HEK293 (cell line): ENCODE data around the gene LRRC30.

Experiments used
- CTCF ChIA-PET: fragments of 350-600 bp; formaldehyde crosslinking; extraction: SDS; loops from one replicate; lab custom pipeline; 2021; ENCODE audit warnings: antibody characterized with exemption; lab: Yijun Ruan, JAX
- POLR2A ChIA-PET: fragments of 300-600 bp; formaldehyde crosslinking; extraction: SDS; loops from one replicate; lab custom pipeline; 2020; ENCODE audit warnings: antibody characterized with exemption, inconsistent platforms; lab: Yijun Ruan, JAX
- H3K27ac ChIP-seq: fragments of 200-500 bp; sonication (Bioruptor generic); 2 replicates; pipeline ENCODE4 v1.5.1; 2014; ENCODE audit warnings: low read depth, low read length, control low read depth, inconsistent platforms; ENCODE audit errors: extremely low read depth
- H3K36me3 ChIP-seq, 2 experiments: fragments of 200-500 bp in 1 of 2; sonication (Bioruptor generic) in 1 of 2; 1 replicate in 1 of 2; 2 replicates in 1 of 2; pipeline ENCODE4 v1.5.1; 2014 to 2017; ENCODE audit warnings: inconsistent platforms in 2 of 2, low read length in 2 of 2; ENCODE audit not compliant: control insufficient read depth in 2 of 2, insufficient read depth in 1 of 2
- H3K4me1 ChIP-seq: fragments of 200-500 bp; sonication (Bioruptor generic); 2 replicates; pipeline ENCODE4 v1.5.1; 2014; ENCODE audit warnings: mild to moderate bottlenecking, low read length, inconsistent platforms; ENCODE audit not compliant: control insufficient read depth, insufficient read depth
- H3K4me3 ChIP-seq: 2 replicates; pipeline ENCODE4 v1.5.1; 2011; ENCODE audit warnings: low read depth, mild to moderate bottlenecking, control low read depth, low read length, moderate library complexity
- H3K9me3 ChIP-seq: fragments of 200-500 bp; sonication (Bioruptor generic); 2 replicates; pipeline ENCODE4 v1.5.1; 2014; ENCODE audit warnings: low read depth, low read length, inconsistent platforms; ENCODE audit not compliant: control insufficient read depth, insufficient read depth
- AEBP2 ChIP-seq: fragments of 450-650 bp; formaldehyde crosslinking; IDR thresholded peaks from 2 replicates; pipeline ENCODE4 v1.5.1; 2016; ENCODE audit warnings: missing biosample characterization, missing genetic modification characterization, borderline replicate concordance
- BCL11A ChIP-seq: fragments of 450-650 bp; formaldehyde crosslinking; IDR thresholded peaks from 2 replicates; pipeline ENCODE4 v1.5.1; 2016; ENCODE audit warnings: low read depth, missing biosample characterization, missing genetic modification characterization
- BCL11B ChIP-seq: fragments of 450-650 bp; formaldehyde crosslinking; IDR thresholded peaks from 2 replicates; pipeline ENCODE4 v1.5.1; 2016; ENCODE audit warnings: low read depth, missing biosample characterization, missing genetic modification characterization
- FEZF1 ChIP-seq: fragments of 450-650 bp; formaldehyde crosslinking; IDR thresholded peaks from 2 replicates; pipeline ENCODE4 v1.5.1; 2016; ENCODE audit warnings: missing biosample characterization, missing genetic modification characterization
- MYNN ChIP-seq: fragments of 450-650 bp; formaldehyde crosslinking; IDR thresholded peaks from 2 replicates; pipeline ENCODE4 v1.5.1; 2016; ENCODE audit warnings: missing biosample characterization, missing genetic modification characterization, borderline replicate concordance
- SCRT1 ChIP-seq: fragments of 450-650 bp; formaldehyde crosslinking; IDR thresholded peaks from 2 replicates; pipeline ENCODE4 v1.5.1; 2016; ENCODE audit warnings: missing biosample characterization, missing genetic modification characterization, borderline replicate concordance
- YY1 ChIP-seq: fragments of 450-650 bp; formaldehyde crosslinking; IDR thresholded peaks from 2 replicates; pipeline ENCODE4 v1.5.1; 2018; ENCODE audit warnings: missing biosample characterization, missing genetic modification characterization
- ZBTB44 ChIP-seq: fragments of 450-650 bp; IDR thresholded peaks from 2 replicates; pipeline ENCODE4 v1.5.1; 2018; ENCODE audit warnings: missing biosample characterization, mild to moderate bottlenecking, missing genetic modification characterization
- ZBTB49 ChIP-seq: fragments of 450-650 bp; formaldehyde crosslinking; IDR thresholded peaks from 2 replicates; pipeline ENCODE4 v1.5.1; 2016; ENCODE audit warnings: missing biosample characterization, missing genetic modification characterization, low read depth
- ZNF114 ChIP-seq: fragments of 450-650 bp; formaldehyde crosslinking; IDR thresholded peaks from 2 replicates; pipeline ENCODE4 v1.5.0; 2017; ENCODE audit warnings: missing biosample characterization, missing genetic modification characterization
- ZNF157 ChIP-seq: fragments of 450-650 bp; formaldehyde crosslinking; IDR thresholded peaks from 2 replicates; pipeline ENCODE4 v1.5.1; 2016; ENCODE audit warnings: missing biosample characterization, missing genetic modification characterization
- ZNF211 ChIP-seq: fragments of 450-650 bp; formaldehyde crosslinking; IDR thresholded peaks from 2 replicates; pipeline ENCODE4 v1.5.1; 2016; ENCODE audit warnings: low read depth, missing biosample characterization, missing genetic modification characterization
- ZNF23 ChIP-seq: fragments of 450-650 bp; formaldehyde crosslinking; IDR thresholded peaks from 2 replicates; pipeline ENCODE4 v1.5.1; 2016; ENCODE audit warnings: missing biosample characterization, missing genetic modification characterization, borderline replicate concordance
- ZNF26 ChIP-seq: fragments of 450-650 bp; formaldehyde crosslinking; IDR thresholded peaks from 2 replicates; pipeline ENCODE4 v1.5.1; 2016; ENCODE audit warnings: missing biosample characterization, missing genetic modification characterization
- ZNF292 ChIP-seq: fragments of 450-650 bp; formaldehyde crosslinking; IDR thresholded peaks from 2 replicates; pipeline ENCODE4 v1.5.1; 2016; ENCODE audit warnings: low read depth, missing biosample characterization, missing genetic modification characterization, borderline replicate concordance
- ZNF335 ChIP-seq: fragments of 450-650 bp; formaldehyde crosslinking; conservative IDR thresholded peaks from 2 replicates; pipeline ENCODE4 v1.5.1; 2016; ENCODE audit warnings: missing biosample characterization, missing genetic modification characterization
- ZNF362 ChIP-seq: fragments of 450-650 bp; formaldehyde crosslinking; IDR thresholded peaks from 2 replicates; pipeline ENCODE4 v1.5.1; 2016; ENCODE audit warnings: missing biosample characterization, missing genetic modification characterization
- ZNF404 ChIP-seq: fragments of 450-650 bp; formaldehyde crosslinking; IDR thresholded peaks from 2 replicates; pipeline ENCODE4 v1.5.1; 2017; ENCODE audit warnings: missing biosample characterization, missing genetic modification characterization
- ZNF426 ChIP-seq: fragments of 450-650 bp; formaldehyde crosslinking; IDR thresholded peaks from 2 replicates; pipeline ENCODE4 v1.5.1; 2017; ENCODE audit warnings: missing biosample characterization, missing genetic modification characterization, mild to moderate bottlenecking, inconsistent platforms, moderate library complexity
- ZNF544 ChIP-seq: fragments of 450-650 bp; formaldehyde crosslinking; IDR thresholded peaks from 2 replicates; pipeline ENCODE4 v1.5.0; 2017; ENCODE audit warnings: missing biosample characterization, missing genetic modification characterization
- ZNF561 ChIP-seq: fragments of 450-650 bp; IDR thresholded peaks from 2 replicates; pipeline ENCODE4 v1.5.1; 2018; ENCODE audit warnings: missing biosample characterization, missing genetic modification characterization, borderline replicate concordance
- ZNF830 ChIP-seq: fragments of 450-650 bp; IDR thresholded peaks from 2 replicates; pipeline ENCODE4 v1.5.0; 2018; ENCODE audit warnings: missing biosample characterization, missing genetic modification characterization, low read depth, mild to moderate bottlenecking, moderate library complexity
- ZSCAN18 ChIP-seq: fragments of 450-650 bp; formaldehyde crosslinking; IDR thresholded peaks from 2 replicates; pipeline ENCODE4 v1.5.1; 2016; ENCODE audit warnings: missing biosample characterization, missing genetic modification characterization
- ZSCAN30 ChIP-seq: fragments of 450-650 bp; IDR thresholded peaks from 2 replicates; pipeline ENCODE4 v1.5.1; 2018; ENCODE audit warnings: missing biosample characterization, mild to moderate bottlenecking, missing genetic modification characterization, moderate library complexity

LRRC30 gene

GRCh38 chr18:7242926-7243325, 12.0 kb downstream of the LRRC30 start:
- Histone ChIP-seq H3K36me3 (no peaks in the 10 kb centered on the region), H3K4me3 (no peak overlapping the region), H3K4me1 (no peaks in the 10 kb centered on the region), H3K9me3 (no peaks in the 10 kb centered on the region), H3K27ac (no peak overlapping the region)
- no peak for TF ChIP-seq ZNF23 (tag by site-specific recombination)
- ChIA-PET POLR2A (no interaction called here), CTCF (no interaction called here)

- ChIA-PET CTCF (no interaction called here), POLR2A (no interaction called here)
- TF ChIP-seq ZNF830 (no peak), ZNF426 (no peak), ZNF362 (no peak), MYNN (no peak), ZNF335 (tag by site-specific recombination) (no peak), ZNF561 (tag by site-specific recombination) (no peak), YY1 (tag by site-specific recombination) (no peak), SCRT1 (tag by site-specific recombination) (no peak), ZBTB49 (no peak), BCL11B (tag by site-specific recombination) (no peak), ZNF114 (tag by site-specific recombination) (no peak), FEZF1 (tag by site-specific recombination) (no peak), ZSCAN18 (no peak)
- Histone ChIP-seq H3K36me3 (no peaks in the 10 kb centered on the region), H3K9me3 (no peaks in the 10 kb centered on the region), H3K4me3 (no peak overlapping the region), H3K4me1 (no peaks in the 10 kb centered on the region), H3K27ac (no peak overlapping the region)
These were observed 18.0 kb downstream of the LRRC30 start for GRCh38 chr18:7248877-7249276.

- no peaks in the 10 kb centered on the region for H3K4me1 ChIP-seq
- no peak overlapping the region for H3K27ac ChIP-seq
- no peak overlapping the region for H3K4me3 ChIP-seq
- TF ChIP-seq ZNF544, result no peak
- no peak for TF ChIP-seq ZNF157 (tag by site-specific recombination)
- no peak for TF ChIP-seq ZSCAN30 (tag by site-specific recombination)
- no peak for TF ChIP-seq ZNF211 (tag by site-specific recombination)
- no peak for TF ChIP-seq BCL11A
- TF ChIP-seq ZNF292 (tag by site-specific recombination), result no peak
- no peak for TF ChIP-seq ZNF404
- TF ChIP-seq AEBP2 (tag by site-specific recombination), result no peak
- no peak for TF ChIP-seq ZNF26 (tag by site-specific recombination)
- TF ChIP-seq ZBTB44 (tag by site-specific recombination), result no peak
- no peaks in the 10 kb centered on the region for H3K36me3 ChIP-seq
- ChIA-PET POLR2A (no interaction called here), CTCF (no interaction called here)
- H3K9me3 ChIP-seq, result no peaks in the 10 kb centered on the region
These were observed 23.3 kb downstream of the LRRC30 start for GRCh38 chr18:7254163-7254562.
